ENCODE data around the gene CISD1.
"Not testable (repeated sequence)": the region's sequence is repeated elsewhere in the genome, so short reads cannot be mapped to it uniquely, and the experiment has no call there.

Gene CISD1

GRCh38 chr10:58268946-58269781 is at the start of gene CISD1:
Gene CISD1 (plus strand): TSS chr10:58269162. CDS start chr10:58269274, 112 bp downstream.
- DNase-seq, result peak; percentile 97 to 98

DNA sequence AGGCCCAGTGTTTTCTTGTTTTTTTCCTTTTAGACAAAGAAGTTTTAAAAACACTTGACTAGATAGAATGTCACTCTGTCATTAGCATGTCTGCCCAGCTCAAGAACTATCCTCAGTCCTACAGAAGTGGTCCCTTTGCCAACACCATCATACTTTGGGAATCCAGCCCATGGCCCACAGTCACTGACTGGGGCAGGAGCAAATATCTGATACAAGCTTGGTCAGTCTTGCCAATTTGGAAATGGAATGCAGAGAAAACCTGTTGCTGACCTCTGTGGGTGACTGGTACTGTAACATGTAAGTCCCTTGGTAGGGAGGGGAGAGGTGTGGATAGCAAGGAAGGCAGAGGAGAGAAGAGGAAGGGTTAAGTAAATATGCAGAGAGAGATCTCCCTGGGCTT is 49.1 kb upstream of the CISD1 start:
- DNase-seq, result no peak

DNA sequence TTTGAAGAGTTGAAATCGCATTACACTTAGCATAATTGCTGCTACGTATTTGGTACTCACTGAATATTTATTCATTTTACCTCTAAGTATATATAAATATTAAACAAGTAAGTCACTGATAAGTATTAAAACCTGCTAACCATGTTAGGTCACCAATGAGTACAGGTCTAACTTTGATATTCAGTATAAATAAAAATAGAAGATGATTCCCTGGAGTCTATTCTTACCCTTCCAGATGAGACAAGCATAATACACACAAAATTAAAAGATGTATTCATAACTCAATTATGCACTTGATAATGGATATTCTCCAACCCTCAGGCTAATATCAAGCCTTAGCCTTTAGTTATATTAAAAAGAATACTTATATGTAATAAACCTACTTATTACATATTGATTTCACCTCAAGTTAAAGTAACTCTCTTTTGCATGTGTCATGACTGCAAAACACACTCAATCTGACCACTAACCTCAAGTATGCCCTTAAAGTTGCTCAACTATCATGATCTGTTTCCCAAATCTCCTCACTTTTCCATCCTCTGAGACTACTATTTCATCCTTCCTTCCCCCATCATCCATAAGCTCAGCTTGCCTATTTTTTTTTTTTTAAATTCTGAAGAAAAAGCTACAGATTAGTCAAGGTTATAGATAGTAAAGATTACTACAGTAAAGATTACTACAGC is 48.1 kb upstream of the CISD1 start:
- no peak for DNase-seq

GRCh38 chr10:58225654-58226053 is 43.3 kb upstream of the CISD1 start:
- no peak for DNase-seq

GRCh38 chr10:58229856-58230255 is 39.1 kb upstream of the CISD1 start:
- DNase-seq, result not testable (repeated sequence)

- no peak for DNase-seq
Measured at GRCh38 chr10:58237014-58237834, 31.7 kb upstream of the CISD1 start.

- no peak for DNase-seq
Measured at GRCh38 chr10:58239561-58240169, 29.3 kb upstream of the CISD1 start.

DNA sequence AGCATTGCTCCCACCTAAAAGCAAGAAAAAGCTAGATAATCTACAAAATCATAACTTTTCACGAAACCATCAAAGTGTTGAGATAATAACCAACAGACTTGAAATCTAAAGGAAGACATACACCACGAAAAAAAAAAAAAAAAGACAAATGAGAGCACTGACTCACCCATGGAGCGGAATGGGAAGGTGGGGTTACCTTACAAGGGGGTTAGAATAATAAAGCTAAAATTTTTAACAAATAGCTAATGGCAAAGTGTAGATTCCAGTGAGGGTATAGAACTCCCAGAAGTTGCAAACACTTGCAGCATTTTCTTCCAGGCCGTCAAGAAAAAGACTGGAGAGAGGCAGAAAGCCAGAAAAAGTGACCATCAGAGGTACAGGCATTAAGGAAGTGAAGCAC is 28.4 kb upstream of the CISD1 start:
- DNase-seq, result no peak

DNA sequence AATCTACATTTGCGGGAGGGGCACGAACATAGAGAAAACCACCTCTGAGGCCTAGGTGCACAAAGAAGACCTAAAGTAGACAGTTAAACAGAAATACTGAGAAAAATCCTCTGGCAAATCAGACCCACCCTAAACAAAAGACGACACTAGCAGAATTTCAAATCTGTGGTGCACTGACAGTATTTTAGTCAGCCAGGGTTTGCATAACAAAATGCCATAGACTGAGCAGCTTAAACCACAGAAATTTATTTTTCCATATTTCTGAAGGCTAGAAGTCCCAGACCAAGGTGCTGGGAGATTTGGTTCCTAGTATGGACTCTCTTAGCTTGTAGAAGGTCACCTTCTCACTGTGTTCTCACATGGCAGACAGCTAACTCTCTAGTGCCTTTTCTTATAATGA is 27.6 kb upstream of the CISD1 start:
- DNase-seq, result no peak

GRCh38 chr10:58243269-58243668 is 25.7 kb upstream of the CISD1 start:
- DNase-seq, result no peak

DNA sequence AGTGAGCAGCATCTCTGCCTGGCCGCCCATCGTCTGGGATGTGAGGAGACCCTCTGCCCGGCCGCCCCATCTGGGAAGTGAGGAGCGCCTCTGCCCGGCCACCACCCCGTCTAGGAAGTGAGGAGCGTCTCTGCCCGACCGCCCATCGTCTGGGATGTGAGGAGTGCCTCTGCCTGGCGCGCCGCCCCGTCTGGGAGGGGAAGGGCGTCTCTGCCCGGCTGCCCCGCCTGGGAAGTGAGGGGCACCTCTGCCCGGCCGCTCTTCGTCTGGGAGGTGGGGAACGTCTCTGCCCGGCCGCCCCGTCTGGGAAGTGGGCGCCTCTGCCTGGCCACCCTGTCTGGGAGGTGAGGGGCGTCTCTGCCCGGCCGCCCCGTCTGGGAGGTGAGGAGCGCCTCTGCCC is 25.2 kb upstream of the CISD1 start:
- not testable (repeated sequence) for DNase-seq

DNA sequence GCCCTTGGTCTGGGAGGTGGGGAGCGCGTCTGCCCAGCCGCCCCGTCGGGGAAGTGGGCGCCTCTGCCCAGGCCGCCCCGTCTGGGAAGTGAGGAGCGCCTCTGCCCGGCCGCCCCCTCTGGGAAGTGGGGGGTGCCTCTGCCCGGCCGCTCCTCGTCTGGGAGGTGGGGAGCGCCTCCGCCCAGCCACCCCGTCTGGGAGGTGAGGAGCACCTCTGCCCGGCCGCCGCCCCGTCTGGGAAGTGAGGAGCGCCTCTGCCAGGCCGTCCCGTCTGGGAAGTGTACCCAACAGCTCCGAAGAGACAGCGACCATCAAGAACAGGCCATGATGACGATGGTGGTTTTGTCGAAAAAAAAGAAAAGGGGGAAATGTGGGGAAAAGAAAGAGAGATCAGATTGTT is 24.7 kb upstream of the CISD1 start:
- DNase-seq, result not testable (repeated sequence)

DNA sequence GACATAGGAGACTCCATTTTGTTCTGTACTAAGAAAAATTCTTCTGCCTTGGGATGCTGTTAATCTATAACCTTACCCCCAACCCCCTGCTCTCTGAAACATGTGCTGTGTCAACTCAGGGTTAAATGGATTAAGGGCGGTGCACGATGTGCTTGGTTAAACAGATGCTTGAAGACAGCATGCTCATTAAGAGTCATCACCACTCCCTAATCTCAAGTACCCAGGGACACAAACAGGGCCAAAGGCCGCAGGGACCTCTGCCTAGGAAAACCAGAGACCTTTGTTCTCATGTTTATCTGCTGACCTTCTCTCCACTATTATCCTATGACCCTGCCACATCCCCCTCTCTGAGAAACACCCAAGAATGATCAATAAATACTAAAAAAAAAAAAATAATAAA is 24.3 kb upstream of the CISD1 start:
- not testable (repeated sequence) for DNase-seq

GRCh38 chr10:58253184-58253583 is 15.8 kb upstream of the CISD1 start:
- DNase-seq, result no peak

DNA sequence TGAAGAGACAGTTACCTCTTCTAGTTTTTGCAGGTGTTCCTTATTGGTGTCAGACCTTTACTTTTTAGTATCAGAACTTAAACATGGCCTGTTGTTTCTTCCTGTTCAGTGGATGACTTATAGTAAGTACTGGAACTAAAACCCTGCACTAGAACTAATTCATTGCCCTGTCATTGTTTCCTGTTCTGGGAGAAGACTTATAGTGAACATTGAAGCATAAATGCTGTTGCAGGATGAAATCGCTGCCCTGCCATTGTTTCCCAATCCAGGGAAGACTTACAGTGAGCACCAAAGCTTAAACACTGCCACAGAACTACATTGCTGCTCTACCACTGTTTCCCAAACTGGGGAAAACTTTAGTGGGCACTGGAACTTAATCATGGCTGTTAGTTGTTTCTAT is 14.3 kb upstream of the CISD1 start:
- no peak for DNase-seq

- DNase-seq, result not testable (repeated sequence)
Measured at GRCh38 chr10:58256013-58256780, 12.8 kb upstream of the CISD1 start.

GRCh38 chr10:58258977-58259692 is 9.8 kb upstream of the CISD1 start:
- no peak for DNase-seq

- no peak for DNase-seq
Measured at GRCh38 chr10:58260334-58260733, 8.6 kb upstream of the CISD1 start.

- no peak for DNase-seq
Measured at GRCh38 chr10:58262766-58263165, 6.2 kb upstream of the CISD1 start.

- DNase-seq, result no peak
Measured at GRCh38 chr10:58264780-58265179, 4.2 kb upstream of the CISD1 start.

- DNase-seq, result no peak
Measured at GRCh38 chr10:58265249-58265648, 3.7 kb upstream of the CISD1 start.
